Activated CD4-positive, CD25-positive, alpha-beta regulatory T cell treated with anti-CD3 and anti-CD28 coated beads, Interleukin-2, amount 50 U/mL, for 24 hours (primary cell): ENCODE data around the gene ASXL3.

Experiments used
- ATAC-seq, 2 donors: fragments of 150-1000 bp; cut with Tn5 transposase; one replicate each; pipeline ENCODE4 v1.10.0; 2021; ENCODE audit warnings: mild to moderate bottlenecking in 1 of 2, moderate library complexity in 1 of 2

The ASXL3 gene

DNA sequence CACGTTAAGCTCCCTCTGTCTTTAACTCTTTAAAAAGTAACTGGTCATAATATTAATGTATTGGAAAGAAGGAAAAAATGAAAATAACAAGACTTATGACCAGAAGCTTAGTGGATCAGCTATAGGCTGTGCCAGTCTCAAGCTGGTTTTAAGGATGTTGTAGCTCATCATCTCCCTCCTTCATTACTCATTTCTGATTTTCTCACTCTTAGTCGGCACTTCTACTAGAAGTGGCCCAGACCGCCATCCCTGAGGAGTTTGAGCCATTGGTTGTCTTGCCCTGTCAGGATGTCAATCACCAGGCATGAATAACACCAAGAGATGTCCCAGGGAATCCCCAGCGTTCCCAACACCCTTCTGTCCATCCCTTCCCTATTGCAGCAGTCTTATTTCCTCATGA lies 151.5 kb downstream of the ASXL3 start:
- no peak for ATAC-seq

DNA sequence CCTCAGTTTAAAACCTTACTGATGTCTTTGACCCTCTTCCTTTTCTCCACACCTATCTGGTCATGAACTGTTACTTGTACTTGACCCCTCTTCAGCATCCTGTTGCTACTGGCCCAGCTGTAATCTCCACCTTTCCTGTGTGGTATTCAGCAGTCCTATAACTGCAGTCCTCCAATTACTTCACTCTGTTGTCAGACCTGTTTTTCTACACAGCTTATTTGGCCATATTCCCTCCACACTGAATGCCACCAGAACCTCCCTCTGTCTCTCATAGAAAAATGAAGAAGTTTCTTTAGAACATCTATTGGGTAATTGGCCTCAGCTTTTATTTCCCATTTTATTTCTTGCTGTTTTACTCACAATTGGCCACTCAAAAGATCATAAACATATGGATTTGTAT lies 155.4 kb downstream of the ASXL3 start:
- no peak for ATAC-seq

DNA sequence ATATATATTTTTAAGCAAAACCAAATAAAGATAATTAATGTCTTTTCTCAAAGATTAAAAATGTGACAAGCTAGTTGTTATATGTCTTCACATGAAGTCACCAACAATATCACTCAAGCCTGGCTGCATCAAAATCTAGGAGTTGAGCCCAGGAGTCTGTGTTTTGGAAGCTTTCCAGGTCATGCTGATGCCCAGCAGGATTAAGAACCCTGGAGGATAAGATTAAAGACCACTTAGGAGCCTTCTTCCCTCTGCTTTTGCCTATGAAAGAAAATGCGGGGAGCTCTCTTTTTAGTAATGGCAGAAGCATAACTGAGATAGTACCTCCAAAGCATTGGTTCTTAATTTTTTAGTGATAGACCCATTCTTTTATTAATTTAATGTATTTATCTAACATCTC lies 157.4 kb downstream of the ASXL3 start:
- no peak for ATAC-seq

DNA sequence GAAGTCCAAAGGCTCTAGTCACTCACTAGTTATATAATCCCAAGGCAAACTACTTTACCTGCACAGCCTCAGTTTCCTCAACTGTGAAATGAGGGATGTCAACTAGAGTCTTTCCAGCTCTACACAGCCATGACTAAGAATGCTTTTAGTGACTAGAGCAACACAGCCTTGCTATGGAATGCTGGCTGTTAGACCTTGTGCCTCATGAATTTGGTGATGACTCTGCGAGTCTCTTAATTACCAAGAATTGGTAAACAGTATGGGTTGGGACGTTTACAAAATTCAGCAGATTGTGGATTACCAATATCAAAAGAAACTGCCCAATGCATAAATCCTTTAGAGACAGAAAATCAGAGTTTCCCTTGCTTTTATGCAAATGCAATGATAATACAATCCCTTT lies 163.7 kb downstream of the ASXL3 start:
- no peak for ATAC-seq

DNA sequence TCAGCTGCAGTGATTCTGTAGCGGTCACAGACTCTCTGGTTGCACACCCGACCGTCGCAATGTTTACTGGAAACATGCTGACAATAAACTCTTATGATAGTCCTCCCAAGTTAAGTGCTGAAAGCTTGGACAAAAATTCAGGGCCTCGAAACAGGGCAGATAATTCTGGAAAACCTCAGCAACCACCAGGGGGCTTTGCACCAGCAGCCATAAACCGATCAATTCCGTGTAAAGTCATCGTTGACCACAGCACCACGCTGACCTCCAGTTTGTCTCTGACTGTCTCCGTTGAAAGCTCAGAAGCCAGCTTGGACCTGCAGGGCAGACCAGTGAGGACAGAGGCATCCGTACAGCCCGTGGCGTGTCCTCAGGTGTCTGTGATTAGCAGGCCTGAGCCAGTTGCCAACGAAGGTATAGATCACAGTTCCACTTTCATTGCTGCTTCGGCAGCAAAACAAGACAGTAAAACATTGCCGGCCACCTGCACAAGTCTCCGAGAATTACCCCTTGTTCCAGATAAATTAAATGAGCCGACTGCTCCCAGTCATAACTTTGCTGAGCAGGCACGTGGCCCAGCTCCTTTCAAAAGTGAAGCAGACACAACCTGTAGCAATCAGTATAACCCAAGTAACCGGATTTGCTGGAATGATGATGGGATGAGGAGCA lies 166.1 kb downstream of the ASXL3 start:
- ATAC-seq = no peak

DNA sequence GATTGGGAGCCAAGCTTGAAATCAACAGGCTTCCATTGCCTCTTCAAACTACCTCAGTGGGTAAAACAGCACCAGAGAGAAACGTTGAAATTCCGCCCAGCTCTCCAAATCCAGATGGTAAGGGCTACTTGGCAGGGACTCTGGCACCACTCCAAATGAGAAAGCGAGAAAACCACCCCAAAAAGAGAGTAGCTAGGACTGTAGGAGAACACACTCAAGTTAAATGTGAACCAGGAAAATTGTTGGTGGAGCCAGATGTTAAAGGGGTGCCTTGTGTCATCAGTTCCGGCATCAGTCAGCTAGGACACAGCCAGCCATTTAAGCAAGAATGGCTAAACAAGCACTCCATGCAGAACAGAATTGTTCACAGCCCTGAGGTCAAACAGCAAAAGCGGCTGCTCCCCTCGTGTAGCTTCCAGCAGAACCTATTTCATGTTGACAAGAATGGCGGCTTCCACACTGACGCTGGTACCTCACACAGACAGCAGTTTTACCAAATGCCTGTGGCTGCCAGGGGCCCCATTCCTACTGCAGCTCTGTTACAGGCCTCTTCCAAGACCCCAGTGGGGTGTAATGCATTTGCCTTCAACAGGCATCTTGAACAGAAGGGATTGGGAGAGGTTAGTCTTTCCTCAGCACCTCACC lies 167.3 kb downstream of the ASXL3 start:
- ATAC-seq = no peak

DNA sequence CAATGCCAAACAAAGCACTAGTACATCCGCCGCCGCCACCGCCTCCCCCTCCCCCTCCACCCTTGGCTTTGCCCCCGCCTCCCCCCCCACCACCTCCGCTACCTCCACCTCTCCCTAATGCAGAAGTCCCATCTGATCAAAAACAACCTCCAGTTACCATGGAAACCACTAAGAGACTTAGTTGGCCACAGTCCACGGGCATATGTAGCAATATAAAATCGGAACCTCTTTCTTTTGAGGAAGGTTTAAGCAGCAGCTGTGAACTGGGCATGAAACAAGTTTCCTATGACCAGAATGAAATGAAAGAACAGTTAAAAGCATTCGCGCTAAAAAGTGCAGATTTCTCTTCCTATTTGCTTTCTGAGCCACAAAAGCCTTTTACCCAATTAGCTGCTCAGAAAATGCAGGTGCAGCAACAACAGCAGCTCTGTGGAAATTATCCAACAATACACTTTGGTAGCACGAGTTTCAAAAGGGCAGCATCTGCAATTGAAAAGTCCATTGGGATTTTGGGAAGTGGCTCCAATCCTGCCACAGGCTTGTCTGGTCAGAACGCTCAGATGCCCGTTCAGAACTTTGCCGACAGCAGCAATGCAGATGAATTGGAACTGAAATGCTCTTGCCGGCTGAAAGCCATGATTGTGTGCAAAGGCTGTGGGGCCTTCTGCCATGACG lies 168.0 kb downstream of the ASXL3 start:
- ATAC-seq = no peak

DNA sequence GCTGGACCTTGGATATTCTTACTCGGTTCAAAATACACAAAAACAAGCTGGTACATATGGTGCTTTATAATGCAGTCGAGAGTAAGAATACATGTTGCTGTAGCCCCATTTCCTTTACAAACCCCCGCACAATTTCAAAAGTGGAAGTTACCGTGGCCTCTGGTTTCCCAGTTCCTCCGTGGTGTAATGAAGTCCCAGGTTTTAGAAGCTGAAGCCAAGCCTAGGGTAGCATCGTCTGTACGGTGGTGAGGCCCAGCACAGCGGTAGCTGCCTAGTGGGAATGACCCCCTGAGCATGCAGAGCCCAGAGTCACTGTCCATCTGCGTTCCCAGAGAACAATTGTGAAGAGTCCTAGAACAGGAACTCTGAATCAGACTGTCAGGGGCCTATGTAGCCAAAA lies 171.8 kb downstream of the ASXL3 start:
- no peak for ATAC-seq

DNA sequence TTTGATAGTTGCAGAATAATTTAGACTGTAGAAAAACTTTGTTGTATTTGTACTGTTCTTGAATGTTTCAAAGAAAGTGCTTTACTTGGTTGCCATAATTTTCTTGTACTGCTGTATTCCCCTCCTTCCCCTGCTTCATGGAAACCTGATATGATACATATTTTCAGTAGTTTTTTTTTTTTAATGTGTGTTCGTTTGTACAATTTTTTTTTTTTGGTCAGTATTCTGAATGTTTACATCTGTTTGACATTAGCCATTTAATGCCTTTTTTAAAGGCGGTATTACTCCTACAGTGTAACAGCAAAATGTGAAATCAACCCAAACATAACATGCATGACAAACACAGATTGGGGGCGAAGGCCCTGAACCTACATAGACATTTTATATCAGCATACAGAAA lies 172.3 kb downstream of the ASXL3 start:
- ATAC-seq = no peak

DNA sequence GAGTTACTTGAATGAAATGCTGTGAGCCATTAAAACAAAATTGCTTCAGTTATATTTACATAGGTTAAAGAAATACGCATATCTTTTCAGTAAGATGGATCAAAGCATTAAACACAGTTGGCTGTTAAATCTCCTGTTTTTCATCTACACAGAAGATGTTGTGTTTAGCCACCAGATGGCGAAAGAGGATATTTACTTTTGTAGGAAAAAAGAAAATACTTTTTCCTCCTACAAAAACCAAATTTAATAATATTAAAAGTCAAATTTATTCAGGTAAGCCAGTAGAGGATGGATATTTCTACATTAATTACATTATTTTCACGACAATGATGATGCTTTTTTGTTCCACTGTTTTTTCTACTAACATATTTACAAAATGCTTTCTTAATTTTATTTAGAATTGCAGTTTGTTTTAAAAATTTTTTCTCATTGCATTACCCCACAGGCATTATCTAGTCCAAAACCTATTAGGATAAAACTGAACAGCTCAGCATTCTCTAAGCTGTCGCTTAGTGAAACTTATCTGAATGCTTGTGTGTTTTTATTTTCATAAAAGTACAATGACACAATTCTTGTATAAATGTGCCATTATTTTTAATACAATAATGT lies 173.7 kb downstream of the ASXL3 start:
- ATAC-seq = no peak

DNA sequence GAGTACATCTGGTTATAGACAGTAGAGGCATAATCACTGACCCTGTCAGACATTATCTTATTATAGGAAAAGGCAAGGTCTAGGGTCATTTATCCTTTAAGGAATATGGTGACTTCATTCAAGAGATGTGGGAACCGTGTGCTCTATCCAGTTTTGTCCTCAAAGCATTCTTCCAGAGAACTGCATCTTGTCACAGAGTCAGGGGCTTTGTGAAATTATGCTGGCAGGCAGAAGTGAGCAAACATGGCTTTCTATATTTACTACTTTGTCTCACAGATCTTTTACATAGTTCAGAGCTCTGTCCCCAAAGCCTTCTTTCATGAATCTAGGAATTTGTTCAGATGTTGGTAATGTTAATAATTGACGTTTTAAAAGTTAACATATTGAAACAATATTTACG lies 177.4 kb downstream of the ASXL3 start:
- ATAC-seq = no peak

DNA sequence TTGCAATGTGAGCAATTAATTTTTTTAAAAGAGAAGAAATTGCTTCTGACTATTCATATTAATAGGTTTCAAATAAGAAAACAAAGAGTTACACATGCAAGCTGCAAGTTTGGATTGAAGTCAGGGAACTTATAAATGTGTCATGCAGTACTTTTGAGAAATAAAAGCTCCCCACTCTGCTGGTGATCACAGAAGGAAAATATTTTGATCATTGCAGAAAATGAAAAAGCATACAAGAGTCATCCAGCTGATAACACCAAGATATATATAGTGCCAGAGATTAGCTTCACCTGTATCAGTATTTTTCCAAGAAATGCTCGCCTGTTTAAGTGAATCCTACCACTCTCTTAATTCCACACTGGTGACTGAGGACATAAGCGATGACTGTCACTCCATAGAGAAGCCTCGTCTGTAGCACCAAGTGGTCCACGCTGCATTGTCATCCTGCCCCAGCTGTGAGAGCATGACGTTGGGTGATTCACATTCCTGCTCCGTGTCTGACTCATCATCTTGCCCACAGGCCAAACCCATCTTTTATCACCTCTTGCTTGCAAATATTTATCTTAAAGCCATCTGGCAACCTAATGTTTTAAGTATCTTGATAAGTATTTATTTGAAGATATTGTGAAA lies 178.0 kb downstream of the ASXL3 start:
- no peak for ATAC-seq

DNA sequence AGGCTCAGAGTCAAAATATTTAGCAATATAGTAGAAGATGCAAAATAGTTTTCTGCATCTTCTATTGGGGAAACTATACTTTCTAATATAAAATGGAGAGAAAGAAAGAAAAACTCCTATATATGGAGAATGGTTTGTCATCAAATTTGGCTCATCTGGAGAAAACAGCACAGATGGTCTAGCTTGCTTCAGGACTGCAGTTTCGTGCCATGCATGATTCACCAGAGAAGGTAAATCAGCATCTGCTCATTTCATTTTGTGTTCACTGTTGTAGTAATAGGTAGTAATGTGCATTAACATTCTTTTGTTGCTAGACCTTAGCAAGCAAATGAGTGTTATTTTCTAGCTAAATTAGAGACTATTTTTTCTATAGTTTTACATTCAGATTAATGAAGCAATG lies 179.0 kb downstream of the ASXL3 start:
- ATAC-seq = no peak

DNA sequence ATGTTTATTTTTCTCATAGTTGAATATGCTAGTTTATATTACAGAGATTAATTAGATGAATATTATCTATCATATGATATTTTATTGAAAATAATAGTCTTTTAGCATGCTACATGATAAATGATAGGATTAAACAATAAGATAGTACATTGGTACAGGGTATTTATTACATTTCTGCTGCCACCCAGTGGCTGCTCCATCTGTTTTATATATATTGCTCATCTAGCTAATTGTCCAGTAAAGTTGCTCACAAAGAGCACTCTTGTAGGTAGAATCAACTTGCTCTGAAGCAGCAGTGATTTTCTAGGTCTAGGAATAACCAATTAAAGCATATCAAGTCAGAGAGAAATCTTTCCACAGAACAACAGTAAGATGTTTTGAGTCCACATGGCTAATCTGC lies 183.3 kb downstream of the ASXL3 start:
- no peak for ATAC-seq

DNA sequence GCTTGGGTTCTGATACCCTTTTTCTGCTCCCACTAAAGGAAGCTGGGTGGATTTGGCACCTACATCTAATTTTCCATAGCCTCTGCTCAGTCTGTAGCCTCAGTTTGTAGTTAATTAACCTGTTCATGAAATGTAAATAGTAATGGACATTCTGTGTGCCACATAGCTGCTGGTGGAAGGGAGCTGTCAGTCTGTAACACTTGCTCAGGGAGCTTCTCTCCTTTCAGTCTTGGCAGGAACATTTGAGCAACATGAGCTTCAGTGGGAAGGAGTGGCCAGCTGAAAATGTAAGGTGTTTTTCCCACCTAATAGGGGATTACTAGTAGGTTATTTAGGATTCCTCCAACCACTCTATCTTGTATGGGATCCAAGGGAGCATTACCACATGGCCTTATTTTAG lies 203.4 kb downstream of the ASXL3 start:
- ATAC-seq = no peak
